ENCODE measurements around the gene BAD. TPM values are rescaled to one million over a fixed set of nuclear protein-coding genes. Genes with fewer than 3 reads are reported as not detected.

Gene BAD
- total and polyA plus RNA-seq, 2 of the 13 experiments (the other 11 are each of a cell fraction or from before 2014, with no cell fraction given): 17.9 to 28.5 TPM

GRCh38 chr11:64304316-64305072 lies 20.0 kb upstream of the BAD start (continued):
- 0 out of 2 replicates have a peak, but pooled peaks have one; percentile 46 for TF ChIP-seq PRDM15 (CRISPR knock-in tag; IDR thresholded peaks at IDR 0.05)
- TF ChIP-seq IRF2 (CRISPR knock-in tag; IDR thresholded peaks at IDR 0.05): peak; percentile 70; the same call in 1 of the 2 replicates
- TF ChIP-seq SP2 (CRISPR knock-in tag; IDR thresholded peaks at IDR 0.05): no peak
- no peak for TF ChIP-seq ETS1 (CRISPR knock-in tag; IDR thresholded peaks at IDR 0.05)
- TF ChIP-seq SRF (IDR thresholded peaks at IDR 0.05; ENCODE audit: low read depth, low read length): no peak
- TF ChIP-seq NFE2L1 (CRISPR knock-in tag; IDR thresholded peaks at IDR 0.05; ENCODE audit: borderline replicate concordance): peak; percentile 56; the same call in 1 of the 2 replicates
- peak; percentile 76; the same call in 1 of the 2 replicates for TF ChIP-seq BRD4 (CRISPR knock-in tag; IDR thresholded peaks at IDR 0.05)
- TF ChIP-seq ZKSCAN8 (CRISPR knock-in tag; IDR thresholded peaks at IDR 0.05; ENCODE audit: borderline replicate concordance): no peak; the same call in 1 of the 2 replicates
- peak; percentile 49; the same call in 1 of the 2 replicates for TF ChIP-seq ZBTB14 (CRISPR knock-in tag; IDR thresholded peaks at IDR 0.05)
- no peak for TF ChIP-seq SNRNP70 (IDR thresholded peaks at IDR 0.05; ENCODE audit: low read depth, low read length)
- 0 out of 2 replicates have a peak, but pooled peaks have one; percentile 79 for TF ChIP-seq ZNF878 (CRISPR knock-in tag; IDR thresholded peaks at IDR 0.05)
- peak; percentile 92 for TF ChIP-seq AGO2 (optimal IDR thresholded peaks at IDR 0.05; ENCODE audit: low read depth, low read length)
- peak; percentile 54 for TF ChIP-seq ZBTB43 (CRISPR knock-in tag; conservative IDR thresholded peaks at IDR 0.05)
- peak; percentile 65; the same call in 1 of the 2 replicates for TF ChIP-seq ZBTB7B (CRISPR knock-in tag; IDR thresholded peaks at IDR 0.05)
- TF ChIP-seq ZNF317 (CRISPR knock-in tag; IDR thresholded peaks at IDR 0.05): peak; percentile 68; the same call in 1 of the 2 replicates
- peak; percentile 61 for TF ChIP-seq HNF4A (CRISPR knock-in tag; IDR thresholded peaks at IDR 0.05)
- peak; percentile 9 for TF ChIP-seq ZNF281 (CRISPR knock-in tag; IDR thresholded peaks at IDR 0.05; ENCODE audit: borderline replicate concordance)
